Endothelial cell of umbilical vein (primary cell): ENCODE data around the gene VDR. TPM values are rescaled to one million over a fixed set of nuclear protein-coding genes. Genes with fewer than 3 reads are reported as not detected.

Source experiments
- BruUV-seq: library from RNA; stranded (reverse); fragments of 400-500 nt; replicated peaks from 2 replicates; lab custom pipeline; 2021; lab: Mats Ljungman, UMichigan
- CTCF ChIA-PET: fragments of 300-600, 350-600 bp; sonication (Branson Sonifier 250); formaldehyde crosslinking; loops from one replicate; lab custom pipeline; 2021; ENCODE audit warnings: antibody characterized with exemption, inconsistent platforms; lab: Charles Lee
- POLR2A ChIA-PET: fragments of 300-600, 350-600 bp; sonication (Branson Sonifier 250); formaldehyde crosslinking; loops from one replicate; lab custom pipeline; 2021; ENCODE audit warnings: antibody characterized with exemption, inconsistent platforms; lab: Charles Lee
- DNase-seq: peaks from one replicate; pipeline ENCODE4 v3.0.0-alpha.2; 2011; ENCODE audit warnings: low read depth, low spot score
- FAIRE-seq: peaks from 2 replicates; lab custom pipeline; 2011; peaks lifted over from hg19 to GRCh38; lab: Jason Lieb, UNC
- H2AFZ ChIP-seq: 2 replicates; pipeline ENCODE4 v1.6.0; 2012; ENCODE audit warnings: low read depth, low read length, control low read depth, inconsistent platforms
- H3K27ac ChIP-seq: 2 replicates; pipeline ENCODE4 v1.5.1; 2011; ENCODE audit warnings: low read depth, mild to moderate bottlenecking, control low read depth, low read length, moderate library complexity; ENCODE audit not compliant: insufficient read depth
- H3K27me3 ChIP-seq, 2 experiments: 2 replicates each; pipeline versions ENCODE4 v1.6.0 to v1.6.1; 2011; ENCODE audit warnings: low read length in 2 of 2, mixed read lengths in 1 of 2; ENCODE audit not compliant: control insufficient read depth in 2 of 2, insufficient read depth in 2 of 2
- H3K36me3 ChIP-seq, 2 experiments: 2 replicates in 1 of 2; 3 replicates in 1 of 2; pipeline ENCODE4 v1.5.1; 2011; ENCODE audit warnings: low read length in 2 of 2, mild to moderate bottlenecking in 1 of 2, moderate library complexity in 1 of 2; ENCODE audit not compliant: control insufficient read depth in 2 of 2, insufficient read depth in 2 of 2; ENCODE audit errors: extremely low read depth in 1 of 2
- H3K4me1 ChIP-seq: 3 replicates; pipeline ENCODE4 v1.5.1; 2011; ENCODE audit warnings: mild to moderate bottlenecking, low read length; ENCODE audit not compliant: control insufficient read depth, insufficient read depth; ENCODE audit errors: extremely low read depth
- H3K4me2 ChIP-seq: 2 replicates; pipeline ENCODE4 v1.6.1; 2011; ENCODE audit warnings: low read length, control low read depth, mixed read lengths; ENCODE audit not compliant: insufficient read depth
- H3K4me3 ChIP-seq, 3 experiments: fragments of 200-600 bp in 1 of 3; sonication (generic), shearing (Covaris generic) in 1 of 3; replicated peaks in 1 of 3; 2 replicates each; pipeline ENCODE4 v1.5.1; 2011 to 2016; ENCODE audit warnings: control low read depth in 3 of 3, low read length in 3 of 3, mild to moderate bottlenecking in 2 of 3, inconsistent platforms in 1 of 3, low read depth in 1 of 3, moderate library complexity in 1 of 3; ENCODE audit not compliant: insufficient read depth in 1 of 3
- H3K79me2 ChIP-seq: 2 replicates; pipeline ENCODE4 v1.6.0; 2012; ENCODE audit warnings: low read length, inconsistent platforms; ENCODE audit not compliant: control insufficient read depth, insufficient read depth
- H3K9ac ChIP-seq: replicated peaks from 2 replicates; pipeline ENCODE3; 2011; ENCODE audit warnings: low read length, control low read depth; ENCODE audit not compliant: insufficient read depth; ENCODE audit errors: extremely low read depth
- H3K9me1 ChIP-seq: replicated peaks from 3 replicates; pipeline ENCODE4 v1.6.0; 2011; ENCODE audit warnings: mild to moderate bottlenecking, low read length; ENCODE audit not compliant: control insufficient read depth, insufficient read depth; ENCODE audit errors: extremely low read depth
- H3K9me3 ChIP-seq: replicated peaks from 2 replicates; pipeline ENCODE4 v1.5.1; 2012; ENCODE audit warnings: low read length, inconsistent platforms; ENCODE audit not compliant: control insufficient read depth, insufficient read depth
- H4K20me1 ChIP-seq: replicated peaks from 2 replicates; pipeline ENCODE3; 2011; ENCODE audit warnings: mild to moderate bottlenecking, low read length; ENCODE audit not compliant: control insufficient read depth, insufficient read depth; ENCODE audit errors: extremely low read depth
- EZH2 ChIP-seq: IDR thresholded peaks from 2 replicates; pipeline ENCODE4 v1.6.1; 2012; ENCODE audit warnings: borderline replicate concordance, low read depth, mild to moderate bottlenecking, moderate library complexity, low read length, inconsistent platforms; ENCODE audit not compliant: severe bottlenecking
- FOS ChIP-seq: IDR thresholded peaks from 2 replicates; pipeline ENCODE4 v1.6.1; 2011; ENCODE audit warnings: mild to moderate bottlenecking, low read length, moderate library complexity, borderline replicate concordance; ENCODE audit not compliant: insufficient read depth
- GATA2 ChIP-seq: IDR thresholded peaks from 2 replicates; pipeline ENCODE4 v1.7.0; 2011; ENCODE audit warnings: low read depth, mild to moderate bottlenecking, moderate library complexity, mixed read lengths, low read length; ENCODE audit not compliant: insufficient read length, insufficient read depth
- JUN ChIP-seq: IDR thresholded peaks from 2 replicates; pipeline ENCODE4 v1.6.1; 2011; ENCODE audit warnings: borderline replicate concordance, low read depth; ENCODE audit not compliant: insufficient read length, insufficient read depth
- MYC ChIP-seq: IDR thresholded peaks from one replicate; pipeline ENCODE4 v1.6.1; 2011; ENCODE audit warnings: mild to moderate bottlenecking, low read depth, low read length
- POLR2A ChIP-seq: IDR thresholded peaks from 2 replicates; pipeline ENCODE4 v1.6.1; 2012; ENCODE audit warnings: low read depth, mild to moderate bottlenecking, control low read depth, low read length
- POLR2AphosphoS5 ChIP-seq: IDR thresholded peaks from 2 replicates; pipeline ENCODE4 v1.6.1; 2012; ENCODE audit warnings: low read depth, mild to moderate bottlenecking, control low read depth, low read length, moderate library complexity; ENCODE audit not compliant: insufficient read depth
- dilution Hi-C: fragments of 300-500 bp; cut with MboI; formaldehyde crosslinking; loops from one replicate; pipeline ENCODE4 v1.15.0; 2019; ENCODE audit warnings: low sequenced_read_pairs; ENCODE audit not compliant: extremely low pct_ligation_motif_present
- intact Hi-C: fragments of 100-400 bp; cut with micrococcal nuclease; formaldehyde crosslinking; loops from one replicate; pipeline ENCODE4 v1.10.0; 2022
- polyA plus RNA-seq, 4 experiments: library from polyadenylated mRNA; depleted of rRNA in 3 of 4; stranded (reverse) in 3 of 4; unstranded in 1 of 4; fragments of >200 nt; gene quantifications; 2 replicates each; pipeline versions ENCODE4 v1.2.1 to v1.2.3, GENCODE V29; 2011 to 2012; ENCODE audit warnings: missing spikeins in 1 of 4
- total RNA-seq: library from RNA; stranded (reverse); gene quantifications from 2 replicates; pipeline ENCODE4 v1.2.3, GENCODE V29; 2021
- TF ChIP-seq, protein P1 (sequence below), 2 donors: IDR thresholded peaks; 1 replicate in 1 of 2; 2 replicates in 1 of 2; pipeline ENCODE4 v1.5.1; 2011; ENCODE audit warnings: low read length in 2 of 2, mild to moderate bottlenecking in 2 of 2, moderate library complexity in 2 of 2, control low read depth in 1 of 2, inconsistent platforms in 1 of 2, low read depth in 1 of 2; ENCODE audit not compliant: insufficient read depth in 1 of 2; ENCODE audit errors: extremely low read depth in 1 of 2
- TF ChIP-seq, protein P2 (sequence below): IDR thresholded peaks from 2 replicates; pipeline ENCODE4 v1.6.1; 2011; ENCODE audit not compliant: insufficient read depth, insufficient read length

The VDR gene
- total and polyA plus RNA-seq, 2 donors (not counting 3 experiments of a cell fraction or from before 2014, with no cell fraction given), result 0.73 to 0.91 TPM

DNA sequence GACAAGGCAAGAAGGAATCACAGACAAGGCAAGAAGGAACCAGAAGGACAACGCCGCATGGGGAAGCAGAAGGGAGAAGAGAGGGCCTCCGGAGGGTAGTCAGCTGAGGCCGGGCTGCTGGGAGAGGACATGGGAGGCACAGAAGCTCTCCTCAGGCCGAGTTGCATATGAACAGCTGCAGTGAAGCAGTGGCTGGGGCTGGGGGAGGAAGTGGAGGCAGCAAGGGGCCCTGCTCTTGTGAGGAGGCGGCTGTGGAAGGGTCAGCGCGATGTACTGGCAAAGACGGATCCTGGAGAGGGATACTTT, 36.6 kb upstream of the VDR start:
- FAIRE-seq, result no peak
- CTCF ChIA-PET, result interaction anchor here (0.9 to 2.1 kb wide), 7 partner anchors 8 to 226 kb away, joined by 3 to 9 read pairs (median 3); partner anchors contain the start of genes PFKM and TMEM106C

More for the DNA sequence above, 36.6 kb upstream of the VDR start:
- no peak for DNase-seq
- H3K27ac ChIP-seq, result no peak overlapping the region
- H3K9me3 ChIP-seq, result no peaks in the 10 kb centered on the region
- dilution Hi-C loops, result no loop called here
- no peak for TF ChIP-seq EZH2
- no peak for TF ChIP-seq POLR2A
- TF ChIP-seq, protein P1, sequence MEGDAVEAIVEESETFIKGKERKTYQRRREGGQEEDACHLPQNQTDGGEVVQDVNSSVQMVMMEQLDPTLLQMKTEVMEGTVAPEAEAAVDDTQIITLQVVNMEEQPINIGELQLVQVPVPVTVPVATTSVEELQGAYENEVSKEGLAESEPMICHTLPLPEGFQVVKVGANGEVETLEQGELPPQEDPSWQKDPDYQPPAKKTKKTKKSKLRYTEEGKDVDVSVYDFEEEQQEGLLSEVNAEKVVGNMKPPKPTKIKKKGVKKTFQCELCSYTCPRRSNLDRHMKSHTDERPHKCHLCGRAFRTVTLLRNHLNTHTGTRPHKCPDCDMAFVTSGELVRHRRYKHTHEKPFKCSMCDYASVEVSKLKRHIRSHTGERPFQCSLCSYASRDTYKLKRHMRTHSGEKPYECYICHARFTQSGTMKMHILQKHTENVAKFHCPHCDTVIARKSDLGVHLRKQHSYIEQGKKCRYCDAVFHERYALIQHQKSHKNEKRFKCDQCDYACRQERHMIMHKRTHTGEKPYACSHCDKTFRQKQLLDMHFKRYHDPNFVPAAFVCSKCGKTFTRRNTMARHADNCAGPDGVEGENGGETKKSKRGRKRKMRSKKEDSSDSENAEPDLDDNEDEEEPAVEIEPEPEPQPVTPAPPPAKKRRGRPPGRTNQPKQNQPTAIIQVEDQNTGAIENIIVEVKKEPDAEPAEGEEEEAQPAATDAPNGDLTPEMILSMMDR (IDR thresholded peaks at IDR 0.05; ENCODE audit: extremely low read depth in 1 of 2, insufficient read depth in 1 of 2, low read depth in 1 of 2, low read length in 2 of 2), result no peak
- TF ChIP-seq POLR2AphosphoS5, result no peak
- TF ChIP-seq JUN, result no peak
- no peak for TF ChIP-seq MYC
- TF ChIP-seq, protein P2, sequence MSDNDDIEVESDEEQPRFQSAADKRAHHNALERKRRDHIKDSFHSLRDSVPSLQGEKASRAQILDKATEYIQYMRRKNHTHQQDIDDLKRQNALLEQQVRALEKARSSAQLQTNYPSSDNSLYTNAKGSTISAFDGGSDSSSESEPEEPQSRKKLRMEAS, result no peak
- TF ChIP-seq GATA2, result no peak
- no peak for TF ChIP-seq FOS
- no peaks in the 10 kb centered on the region for H4K20me1 ChIP-seq
- H3K4me1 ChIP-seq, result no peaks in the 10 kb centered on the region
- no peaks in the 10 kb centered on the region for H3K36me3 ChIP-seq
- no peak overlapping the region for H3K9ac ChIP-seq
- peaks cover 14 to 17% of the 10 kb centered on the region in 2 experiments for H3K27me3 ChIP-seq
- H2AFZ ChIP-seq, result no peak overlapping the region
- H3K79me2 ChIP-seq, result no peaks in the 10 kb centered on the region
- H3K4me3 ChIP-seq, result no peak overlapping the region
- no peak overlapping the region for H3K4me2 ChIP-seq
- intact Hi-C loops, result no loop called here
- H3K9me1 ChIP-seq, result no peaks in the 10 kb centered on the region
- POLR2A ChIA-PET, result no interaction called here
- no TSS peak for BruUV-seq
